ENCODE results near the gene ZNF407.

ZNF407 gene

DNA sequence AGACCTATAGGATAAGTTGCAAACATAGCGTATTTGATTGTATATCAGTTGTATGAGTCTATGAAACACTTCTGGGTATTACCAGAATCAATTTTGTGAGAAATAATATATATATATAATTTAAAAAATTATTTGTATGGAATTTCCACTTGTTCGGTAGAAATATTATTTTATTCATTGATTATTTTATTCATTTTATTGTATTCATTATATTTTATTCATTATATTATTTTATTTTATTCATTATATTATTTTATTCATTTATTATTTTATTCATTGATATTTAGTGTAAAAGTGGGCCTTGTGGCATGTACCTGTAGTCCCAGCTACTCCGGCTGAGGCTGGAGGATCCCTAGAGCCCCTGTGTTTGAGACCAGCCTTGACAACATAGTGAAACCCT lies 268.9 kb downstream of the ZNF407 start:
- no peak overlapping the region for H3K4me3 ChIP-seq (ENCODE audit: low read depth, low read length)
- DNase-seq (ENCODE audit: low read depth) = no peak
- no peak for TF ChIP-seq CTCF (IDR thresholded peaks at IDR 0.05; ENCODE audit: control insufficient read depth, extremely low read depth, insufficient read depth)

DNA sequence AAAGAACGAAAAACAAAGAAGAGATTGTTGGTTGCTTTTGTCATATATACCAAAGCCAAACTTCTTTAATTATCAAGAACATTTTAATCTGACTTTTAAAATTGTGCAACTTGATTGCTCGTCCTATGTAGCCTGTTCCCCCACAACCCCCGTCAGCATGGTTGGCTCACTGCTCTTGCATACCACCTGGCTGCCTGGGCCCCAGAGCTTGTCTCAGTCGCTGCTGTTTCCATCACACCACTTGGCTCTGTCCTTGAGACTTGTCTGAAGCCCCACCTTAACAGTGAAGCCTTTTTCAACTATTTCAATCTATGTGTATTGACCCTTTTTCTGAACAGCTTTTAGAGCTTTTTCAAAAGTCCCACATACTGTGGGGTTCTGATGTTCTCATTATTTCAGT lies 270.8 kb downstream of the ZNF407 start:
- TF ChIP-seq CTCF (IDR thresholded peaks at IDR 0.05; ENCODE audit: control insufficient read depth, extremely low read depth, insufficient read depth) = no peak
- no peak overlapping the region for H3K4me3 ChIP-seq (ENCODE audit: low read depth, low read length)
- DNase-seq (ENCODE audit: low read depth) = no peak

- DNase-seq (ENCODE audit: low read depth) = no peak
- H3K4me3 ChIP-seq (ENCODE audit: low read depth, low read length) = no peak overlapping the region
- TF ChIP-seq CTCF (IDR thresholded peaks at IDR 0.05; ENCODE audit: control insufficient read depth, extremely low read depth, insufficient read depth) = no peak
Observed at GRCh38 chr18:74869904-74870863, 272.5 kb downstream of the ZNF407 start.

GRCh38 chr18:74870950-74871349 lies 273.3 kb downstream of the ZNF407 start:
- no peak for DNase-seq (ENCODE audit: low read depth)
- no peak overlapping the region for H3K4me3 ChIP-seq (ENCODE audit: low read depth, low read length)
- no peak for TF ChIP-seq CTCF (IDR thresholded peaks at IDR 0.05; ENCODE audit: control insufficient read depth, extremely low read depth, insufficient read depth)

DNA sequence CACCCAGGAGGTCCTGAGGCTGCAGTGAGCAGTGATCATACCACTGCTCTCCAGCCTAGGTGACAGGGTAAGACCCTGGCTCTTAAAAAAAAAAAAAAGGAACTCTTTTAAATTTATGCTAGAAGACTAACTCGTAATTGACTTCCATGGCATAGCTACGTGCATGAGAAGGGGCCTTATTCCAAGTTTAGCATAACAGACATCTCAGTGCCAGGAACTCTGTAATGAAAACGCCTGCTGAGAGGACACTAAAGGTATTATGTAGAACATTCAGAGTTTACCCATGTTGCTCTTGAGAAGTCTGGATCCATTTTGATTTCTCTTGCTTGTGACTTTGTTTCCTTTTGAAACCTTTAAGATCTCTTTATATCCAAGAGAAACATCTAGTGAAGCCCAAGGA lies 276.0 kb downstream of the ZNF407 start:
- no peak for DNase-seq (ENCODE audit: low read depth)
- TF ChIP-seq CTCF (IDR thresholded peaks at IDR 0.05; ENCODE audit: control insufficient read depth, extremely low read depth, insufficient read depth) = no peak
- H3K4me3 ChIP-seq (ENCODE audit: low read depth, low read length) = no peak overlapping the region

DNA sequence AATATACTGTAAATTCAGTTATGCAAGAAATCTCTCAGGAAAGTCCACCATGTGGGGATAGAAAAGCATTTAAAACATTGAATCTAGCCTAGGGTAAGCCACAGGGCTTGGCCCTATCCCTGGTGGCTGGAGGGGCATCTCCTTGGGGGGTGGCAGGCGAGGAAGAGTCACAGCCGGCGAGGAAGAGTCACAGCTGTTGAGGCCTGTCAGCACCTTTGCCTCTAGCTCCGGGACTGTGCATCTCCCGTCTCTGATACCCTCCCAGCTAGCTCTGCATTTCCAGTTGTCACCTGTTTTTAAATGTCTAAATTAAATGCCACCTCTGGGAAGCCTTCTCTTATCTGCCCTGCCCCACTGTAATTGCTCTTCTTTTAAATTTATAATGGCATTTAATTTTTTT lies 276.7 kb downstream of the ZNF407 start:
- no peak for DNase-seq (ENCODE audit: low read depth)
- no peak for TF ChIP-seq CTCF (IDR thresholded peaks at IDR 0.05; ENCODE audit: control insufficient read depth, extremely low read depth, insufficient read depth)
- no peak overlapping the region for H3K4me3 ChIP-seq (ENCODE audit: low read depth, low read length)
